GM12874 (cell line): ENCODE data around the gene BCAP31.

ENCODE experiments used
- CTCF ChIP-seq: IDR thresholded peaks from 2 replicates; pipeline ENCODE4 v1.5.1; 2011; ENCODE audit warnings: low read depth, mild to moderate bottlenecking, control low read depth, low read length, moderate library complexity; ENCODE audit not compliant: insufficient read depth

Gene BCAP31

DNA sequence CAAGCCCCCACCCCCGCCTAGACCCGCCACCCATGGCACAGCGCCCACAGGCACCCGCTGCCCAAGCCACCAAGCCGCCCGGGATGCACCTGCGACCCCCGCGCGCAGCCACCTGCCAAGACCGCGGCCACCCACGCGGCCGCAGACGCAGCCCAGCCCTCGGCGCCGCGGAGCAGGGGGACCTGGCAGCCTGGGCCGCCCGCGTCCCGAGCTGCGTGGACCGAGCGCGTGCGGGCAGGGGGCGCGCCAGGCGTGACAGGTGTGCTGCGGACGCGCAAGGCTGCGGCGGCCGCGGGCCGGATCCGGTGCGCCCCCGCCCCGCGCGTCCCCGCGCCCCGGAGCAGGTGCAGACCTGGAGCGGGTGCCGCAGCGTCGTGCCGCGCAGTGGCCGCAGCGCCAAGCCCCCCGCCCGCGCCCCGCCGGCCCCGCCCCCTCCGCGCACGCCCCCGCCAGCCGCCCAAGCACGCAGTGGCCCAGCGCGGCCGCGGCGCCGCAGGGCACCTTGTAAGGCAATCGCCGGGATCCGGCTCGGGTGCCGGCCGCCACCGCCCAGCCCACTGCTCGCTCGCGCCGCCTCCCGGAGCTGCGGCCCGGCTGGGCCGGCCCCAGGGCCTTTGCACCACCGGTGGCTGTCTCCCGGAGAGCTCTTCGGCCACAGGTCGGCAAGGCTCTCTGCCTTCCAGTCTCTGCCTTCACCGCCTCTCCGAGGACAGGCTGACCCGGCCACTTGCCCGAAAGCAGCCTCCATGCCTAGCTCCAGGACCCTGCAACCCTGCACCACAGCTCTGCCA lies 50.6 kb downstream of the BCAP31 start, which contains the start of gene PNCK:
PNCK (minus strand) TSS at position 386 of the 791 bp plus-strand sequence. CDS start 737 bp downstream, outside the sequence.
- no peak for TF ChIP-seq CTCF

GRCh38 chrX:153672531-153673427 lies 51.4 kb downstream of the BCAP31 start:
- TF ChIP-seq CTCF: no peak

- TF ChIP-seq CTCF: no peak
Observed at GRCh38 chrX:153671589-153672530, 52.3 kb downstream of the BCAP31 start.

DNA sequence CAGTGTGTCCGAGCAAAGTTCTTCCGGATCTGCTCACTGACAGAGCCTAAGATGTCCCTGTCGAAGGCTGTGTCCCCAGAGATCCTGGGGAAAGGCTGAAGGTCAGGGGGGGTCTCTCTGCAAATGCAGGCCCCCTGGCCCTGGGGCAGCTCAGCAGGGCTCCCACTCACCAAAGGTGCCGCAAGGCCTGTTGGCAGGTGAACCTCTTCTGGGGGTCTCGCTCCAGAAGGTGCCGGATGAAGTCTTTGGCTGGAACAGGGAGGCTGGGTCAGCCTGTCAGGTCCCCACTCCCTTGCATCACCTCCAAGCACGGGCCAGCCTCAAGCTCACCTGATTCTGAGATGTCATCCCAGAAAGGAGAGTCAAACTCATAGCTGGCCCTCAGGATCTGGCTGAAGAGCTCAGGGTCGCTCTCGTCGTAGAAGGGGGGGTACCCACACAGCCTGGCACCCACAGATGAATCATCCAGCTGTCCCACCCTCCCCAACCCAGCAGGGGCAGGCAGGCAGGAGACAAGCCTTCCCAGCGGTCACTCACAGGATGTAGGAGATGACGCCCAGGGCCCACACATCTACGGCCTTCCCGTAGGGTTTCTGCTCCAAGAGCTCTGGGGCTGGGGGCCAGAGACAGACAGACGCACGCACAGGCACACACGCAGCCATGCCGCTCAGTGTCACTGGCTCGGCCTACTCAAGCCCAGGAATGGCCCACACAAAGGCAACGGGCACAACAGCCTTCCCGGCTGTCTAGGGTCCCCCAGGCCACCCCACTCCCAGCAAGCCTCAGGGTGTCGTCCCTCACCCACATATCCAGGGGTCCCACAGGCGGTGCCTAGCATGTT lies 53.2 kb downstream of the BCAP31 start:
- TF ChIP-seq CTCF: no peak

DNA sequence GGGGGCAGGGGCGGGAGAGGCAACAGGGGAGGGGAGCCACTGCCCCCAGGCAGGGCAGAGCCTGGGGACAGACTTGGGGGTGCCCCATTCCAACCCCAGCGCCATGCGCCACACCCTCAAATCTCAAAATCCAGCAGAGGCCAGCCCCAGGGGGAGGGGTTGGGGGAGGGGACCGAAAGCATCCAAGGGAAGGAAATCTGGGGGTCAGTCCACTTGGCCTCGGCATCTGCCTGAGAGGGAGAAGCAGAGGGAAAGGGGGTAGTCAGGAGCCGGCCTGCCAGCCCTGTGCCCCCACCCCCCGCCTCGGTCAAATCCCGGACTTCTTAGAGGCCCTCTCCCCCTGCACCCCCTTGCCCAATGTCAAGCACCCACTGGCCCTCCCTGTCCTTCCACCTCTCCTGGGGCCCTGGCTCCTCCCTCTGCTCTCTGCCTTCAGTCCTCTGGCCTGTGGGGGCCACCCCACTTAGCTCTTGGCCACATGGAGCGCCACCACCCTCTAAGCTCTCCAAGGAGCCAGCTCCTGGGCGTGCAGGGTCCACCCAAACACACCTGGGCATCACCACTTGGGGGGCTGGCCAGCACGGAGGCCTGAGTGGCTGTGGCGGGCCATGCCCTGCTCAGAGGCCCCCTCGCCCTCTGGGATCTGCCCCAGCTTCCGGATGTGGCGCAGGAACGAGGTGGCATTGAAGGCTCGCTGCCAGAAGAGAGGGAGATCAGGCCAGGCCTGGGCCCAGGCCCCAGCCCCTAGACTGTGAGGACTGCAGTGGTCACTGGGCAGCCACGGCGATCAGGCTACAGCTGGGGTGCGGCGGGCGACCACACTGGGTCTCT lies 54.1 kb downstream of the BCAP31 start:
- no peak for TF ChIP-seq CTCF
